Panc1 (cell line): ENCODE measurements around the gene KCNC3.

Experiments
- CTCF ChIP-seq: fragments of 450-650 bp; IDR thresholded peaks from 2 replicates; pipeline ENCODE4 v1.5.1; 2017; ENCODE audit warnings: mild to moderate bottlenecking
- TCF7L2 ChIP-seq: IDR thresholded peaks from 2 replicates; pipeline ENCODE4 v1.6.1; 2011; ENCODE audit warnings: mild to moderate bottlenecking, low read depth, low read length, inconsistent platforms

GRCh38 chr19:50349277-50350057, 20.3 kb upstream of the KCNC3 start:
- no peak for TF ChIP-seq TCF7L2
- peak; percentile 50 for TF ChIP-seq CTCF
